HepG2 (cell line): ENCODE results near the gene GAREM1. TPM values are rescaled to one million over a fixed set of nuclear protein-coding genes. Genes with fewer than 3 reads are reported as not detected.

ENCODE experiments used
- AGO1 ChIP-seq: fragments of 200-400 bp; formaldehyde crosslinking; IDR thresholded peaks from 2 replicates; pipeline ENCODE4 v1.6.1; 2017; ENCODE audit warnings: mild to moderate bottlenecking, low read depth, low read length, moderate library complexity; ENCODE audit not compliant: poor library complexity, severe bottlenecking
- AKNA ChIP-seq: sonication (generic); formaldehyde crosslinking; IDR thresholded peaks from 2 replicates; pipeline ENCODE4 v1.4.0; 2020; ENCODE audit warnings: missing genetic modification reagents, borderline replicate concordance
- KDM6A ChIP-seq: IDR thresholded peaks from 2 replicates; pipeline ENCODE4 v1.6.1; 2016; ENCODE audit warnings: low read depth
- MBD4 ChIP-seq: IDR thresholded peaks from 2 replicates; pipeline ENCODE4 v1.6.1; 2012; ENCODE audit warnings: low read length, inconsistent platforms, borderline replicate concordance
- MTA1 ChIP-seq: sonication (generic); formaldehyde crosslinking; IDR thresholded peaks from 2 replicates; pipeline ENCODE4 v1.4.0; 2020; ENCODE audit warnings: missing genetic modification reagents, mild to moderate bottlenecking, borderline replicate concordance
- PPARG ChIP-seq: conservative IDR thresholded peaks from 2 replicates; pipeline ENCODE4 v1.6.1; 2016; ENCODE audit warnings: missing biosample characterization, missing genetic modification reagents
- SALL1 ChIP-seq: sonication (generic); formaldehyde crosslinking; IDR thresholded peaks from 2 replicates; pipeline ENCODE4 v1.8.0; 2022; ENCODE audit warnings: mild to moderate bottlenecking, missing genetic modification reagents
- STAT5B ChIP-seq: sonication (generic); formaldehyde crosslinking; IDR thresholded peaks from 2 replicates; pipeline ENCODE4 v1.4.0; 2020; ENCODE audit warnings: missing genetic modification reagents
- TEF ChIP-seq: sonication (generic); formaldehyde crosslinking; IDR thresholded peaks from 2 replicates; pipeline ENCODE4 v1.5.0; 2020; ENCODE audit warnings: missing genetic modification reagents
- ZBTB25 ChIP-seq: IDR thresholded peaks from 2 replicates; pipeline ENCODE4 v1.6.1; 2018; ENCODE audit warnings: missing genetic modification reagents
- ZFP37 ChIP-seq: sonication (generic); formaldehyde crosslinking; IDR thresholded peaks from 2 replicates; pipeline ENCODE4 v1.4.0; 2020; ENCODE audit warnings: missing genetic modification reagents, borderline replicate concordance
- ZNF232 ChIP-seq: sonication (generic); formaldehyde crosslinking; IDR thresholded peaks from 2 replicates; pipeline ENCODE4 v1.4.0; 2020; ENCODE audit warnings: missing genetic modification reagents, borderline replicate concordance
- ZNF598 ChIP-seq: sonication (generic); formaldehyde crosslinking; IDR thresholded peaks from 2 replicates; pipeline ENCODE4 v1.5.1; 2020; ENCODE audit warnings: mild to moderate bottlenecking, missing genetic modification reagents, borderline replicate concordance
- ZNF687 ChIP-seq: sonication (generic); formaldehyde crosslinking; IDR thresholded peaks from 2 replicates; pipeline ENCODE4 v1.5.1; 2020; ENCODE audit warnings: mild to moderate bottlenecking, missing genetic modification reagents, moderate library complexity
- ZNF775 ChIP-seq: sonication (generic); formaldehyde crosslinking; IDR thresholded peaks from 2 replicates; pipeline ENCODE4 v1.4.0; 2020; ENCODE audit warnings: missing genetic modification reagents, mild to moderate bottlenecking, moderate library complexity, borderline replicate concordance
- polyA plus RNA-seq, 8 experiments: library from polyadenylated mRNA; depleted of rRNA in 3 of 8; stranded (reverse) in 7 of 8; unstranded in 1 of 8; fragments of >200 nt; fragmentation: Illumina TruSeq in 4 of 8; extraction: Trizol in 4 of 8; gene quantifications; 2 replicates each; pipeline versions ENCODE4 v1.2.1 to v1.2.3, GENCODE V29; 2011 to 2016; ENCODE audit warnings: low read depth in 4 of 8, missing spikeins in 1 of 8, mixed read lengths in 1 of 8; ENCODE audit not compliant: insufficient read depth in 1 of 8
- total RNA-seq, 5 experiments: library from RNA; depleted of rRNA; stranded (reverse); fragments of >200 nt; fragmentation: Illumina TruSeq; extraction: Trizol; gene quantifications; 2 replicates each; pipeline ENCODE4 v1.2.3, GENCODE V29; 2016; ENCODE audit warnings: low read depth in 1 of 5

GAREM1 gene
- total and polyA plus RNA-seq, 2 of the 13 experiments (the other 11 are each of a cell fraction or from before 2014, with no cell fraction given): 2.5 to 2.9 TPM

- TF ChIP-seq AKNA (CRISPR knock-in tag): no peak
- no peak for TF ChIP-seq ZNF232 (CRISPR knock-in tag)
- TF ChIP-seq ZFP37 (CRISPR knock-in tag): no peak
- no peak for TF ChIP-seq ZNF775 (CRISPR knock-in tag)
- TF ChIP-seq STAT5B (CRISPR knock-in tag): no peak
- peak; percentile 56; the same call in 1 of the 2 replicates for TF ChIP-seq SALL1 (CRISPR knock-in tag)
- TF ChIP-seq MBD4: no peak
- no peak for TF ChIP-seq AGO1
- no peak for TF ChIP-seq ZBTB25 (CRISPR knock-in tag)
- no peak for TF ChIP-seq ZNF687 (CRISPR knock-in tag)
- no peak for TF ChIP-seq ZNF598 (CRISPR knock-in tag)
- 0 out of 2 replicates have a peak, but pooled peaks have one; percentile 32 for TF ChIP-seq KDM6A (CRISPR knock-in tag)
- TF ChIP-seq TEF (CRISPR knock-in tag): peak; percentile 94; the same call in 1 of the 2 replicates
- no peak for TF ChIP-seq PPARG (CRISPR knock-in tag)
- TF ChIP-seq MTA1: no peak
Measured at GRCh38 chr18:32213693-32214092, 257.0 kb downstream of the GAREM1 start (continued).
